GM18505 (cell line): ENCODE data around the gene DLX5.

Experiments used
- ATAC-seq: cut with Tn5 transposase; IDR thresholded peaks from one replicate; pipeline ENCODE4 v1.9.1; 2021; ENCODE audit not compliant: unreplicated experiment
- POLR2A ChIP-seq: IDR thresholded peaks from 4 replicates; pipeline ENCODE4 v1.6.1; 2011; ENCODE audit warnings: borderline replicate concordance; ENCODE audit not compliant: insufficient read depth, insufficient read length; ENCODE audit errors: extremely low read depth

The DLX5 gene

DNA sequence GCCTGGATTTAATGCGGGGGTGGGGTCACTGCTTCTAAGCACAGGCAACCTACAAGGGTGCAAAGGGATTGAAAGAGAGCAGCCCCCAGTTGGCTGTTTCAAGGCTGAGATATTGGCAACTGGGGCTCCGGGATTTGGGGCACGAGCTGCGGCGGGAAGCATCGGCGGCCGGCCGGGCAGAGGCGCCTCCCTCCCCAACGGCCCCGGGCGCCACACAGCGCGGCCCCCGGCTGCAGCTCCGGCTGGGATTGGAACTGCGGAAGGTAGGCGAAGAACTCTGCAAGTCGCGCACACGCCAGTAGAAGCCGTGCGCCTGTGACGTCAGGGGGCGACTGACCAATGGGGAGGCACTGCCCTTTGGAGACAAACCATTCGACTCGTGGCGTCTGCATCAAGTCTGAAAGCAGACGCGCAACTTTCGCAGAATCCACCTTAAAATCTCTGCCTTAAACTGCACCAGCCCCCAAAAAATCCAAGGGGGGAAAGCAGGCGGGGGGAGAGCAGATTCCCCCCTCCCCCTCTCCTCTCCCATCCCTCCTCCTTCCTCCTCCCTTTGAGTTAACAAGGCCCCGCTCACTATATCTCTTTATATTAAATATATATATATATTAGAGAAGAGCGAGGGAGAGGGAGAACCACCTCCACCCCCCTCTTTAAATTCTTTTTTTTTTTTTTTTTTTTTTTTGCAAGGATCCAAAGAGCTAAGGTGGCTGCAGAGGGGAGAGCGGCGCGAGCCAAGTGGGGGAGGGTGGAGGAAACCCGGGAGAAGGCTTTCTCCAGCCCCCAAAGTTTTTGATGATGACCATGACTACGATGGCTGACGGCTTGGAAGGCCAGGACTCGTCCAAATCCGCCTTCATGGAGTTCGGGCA, 19.2 kb downstream of the DLX5 start, which contains the start of gene DLX6:
Gene DLX6 (plus strand): TSS at position 371 of the 872 bp plus-strand sequence. CDS start 425 bp downstream, at position 796.
- no peak for ATAC-seq
- no peak for TF ChIP-seq POLR2A

GRCh38 chr7:97004247-97005182, 20.1 kb downstream of the DLX5 start:
- no peak for ATAC-seq
- TF ChIP-seq POLR2A = no peak

- no peak for TF ChIP-seq POLR2A
- no peak for ATAC-seq
Measured at GRCh38 chr7:97003262-97004246, 21.1 kb downstream of the DLX5 start.

DNA sequence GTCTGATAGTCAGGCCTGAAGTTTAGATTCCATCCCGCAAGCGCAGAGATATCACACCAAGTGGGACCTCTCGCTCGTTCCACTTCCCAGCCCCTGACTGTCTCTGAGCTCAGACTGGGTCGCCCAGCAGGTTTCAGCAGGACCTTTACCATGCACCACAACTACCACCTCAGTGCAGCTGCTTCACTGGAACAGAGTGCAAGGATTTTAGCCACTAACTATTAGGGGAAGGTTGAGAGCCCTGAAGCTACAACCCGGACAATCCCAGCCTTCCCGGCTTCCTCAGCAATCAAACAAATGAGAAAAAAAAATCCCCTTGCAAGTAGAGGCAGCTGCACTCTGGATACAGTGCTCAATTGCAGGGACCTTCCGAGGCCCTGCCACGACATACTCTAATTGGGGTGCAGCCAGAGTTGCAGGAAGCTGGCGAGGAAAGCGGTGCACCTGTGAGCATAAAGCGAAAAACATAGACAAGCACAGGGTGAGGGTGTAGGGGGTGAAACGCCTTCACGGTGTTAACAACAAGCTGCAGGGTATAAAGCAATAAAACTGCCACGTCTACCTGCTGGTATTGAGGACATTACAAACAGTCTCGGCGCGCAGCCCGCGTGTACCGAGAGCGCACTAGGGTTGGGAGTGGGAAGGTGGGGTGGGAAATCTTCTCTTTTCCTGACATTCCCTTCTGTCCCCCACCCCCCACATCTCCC, 21.9 kb downstream of the DLX5 start:
- ATAC-seq = no peak
- no peak for TF ChIP-seq POLR2A

DNA sequence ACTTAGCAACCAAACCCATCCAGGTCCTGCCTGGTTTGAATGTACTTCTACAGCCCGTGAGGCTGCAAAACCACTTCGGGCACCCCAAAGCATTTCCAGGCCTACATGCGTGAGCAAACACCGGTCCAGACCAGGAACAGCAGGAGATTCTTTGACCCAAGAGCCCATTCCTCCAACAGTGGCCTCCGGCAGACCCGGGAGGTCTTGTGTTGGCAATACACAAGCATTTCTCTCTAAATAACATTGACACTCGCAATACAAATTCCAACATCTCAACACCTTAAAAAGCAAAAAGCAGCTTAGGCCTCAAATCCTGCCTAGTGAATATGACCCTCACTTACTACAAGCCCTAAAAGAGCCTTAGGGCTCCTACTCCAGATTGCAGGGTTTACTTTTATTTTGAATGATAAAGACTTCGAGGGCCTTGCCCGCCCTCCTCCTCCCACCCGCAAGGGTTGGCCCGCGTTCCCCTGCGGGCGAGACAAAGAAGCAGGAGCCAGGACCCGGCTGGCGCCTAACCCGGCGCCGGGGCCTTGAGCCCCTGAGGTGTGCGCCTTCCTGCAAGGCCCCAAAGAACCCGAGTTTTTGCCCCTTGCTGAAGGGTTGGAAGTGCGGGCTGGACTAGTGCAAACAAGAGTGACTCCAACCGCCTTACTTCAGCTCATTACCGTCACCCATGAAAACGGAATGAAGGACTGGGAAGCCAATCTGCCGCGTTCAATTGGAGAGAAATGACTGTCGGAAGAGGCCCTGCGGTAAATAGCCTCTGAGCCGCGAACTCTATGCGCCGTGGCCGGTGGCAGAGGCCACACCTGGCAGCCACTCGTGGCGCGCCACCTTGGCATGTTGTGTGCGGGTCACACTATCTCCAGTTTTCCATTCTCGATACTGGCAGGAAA, 22.7 kb downstream of the DLX5 start:
- no peak for ATAC-seq
- TF ChIP-seq POLR2A = no peak

- TF ChIP-seq POLR2A = no peak
- ATAC-seq = no peak
Measured at GRCh38 chr7:97001221-97001620, 23.4 kb downstream of the DLX5 start.

DNA sequence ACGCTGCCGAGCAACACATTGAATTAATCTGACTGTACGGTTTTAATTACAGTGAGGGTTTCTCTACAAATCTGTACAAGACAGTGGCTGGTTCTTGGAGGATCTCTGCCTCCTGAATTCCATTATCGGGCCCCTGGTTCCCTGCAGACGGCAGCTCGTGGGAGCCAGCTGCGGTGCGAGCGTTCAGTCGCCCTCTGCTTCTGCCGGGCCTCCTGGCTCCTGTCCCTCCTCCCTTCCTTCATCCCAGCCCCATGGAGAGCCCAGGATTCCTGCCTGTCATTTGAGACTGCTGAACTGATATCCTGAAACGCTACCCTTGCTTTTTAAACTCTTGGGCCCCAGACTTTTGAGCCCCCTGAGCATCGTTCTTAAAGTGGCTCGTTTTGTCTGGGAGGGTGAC, 25.9 kb downstream of the DLX5 start:
- ATAC-seq = no peak
- TF ChIP-seq POLR2A = no peak

GRCh38 chr7:96998333-96998732, 26.3 kb downstream of the DLX5 start:
- no peak for TF ChIP-seq POLR2A
- no peak for ATAC-seq

DNA sequence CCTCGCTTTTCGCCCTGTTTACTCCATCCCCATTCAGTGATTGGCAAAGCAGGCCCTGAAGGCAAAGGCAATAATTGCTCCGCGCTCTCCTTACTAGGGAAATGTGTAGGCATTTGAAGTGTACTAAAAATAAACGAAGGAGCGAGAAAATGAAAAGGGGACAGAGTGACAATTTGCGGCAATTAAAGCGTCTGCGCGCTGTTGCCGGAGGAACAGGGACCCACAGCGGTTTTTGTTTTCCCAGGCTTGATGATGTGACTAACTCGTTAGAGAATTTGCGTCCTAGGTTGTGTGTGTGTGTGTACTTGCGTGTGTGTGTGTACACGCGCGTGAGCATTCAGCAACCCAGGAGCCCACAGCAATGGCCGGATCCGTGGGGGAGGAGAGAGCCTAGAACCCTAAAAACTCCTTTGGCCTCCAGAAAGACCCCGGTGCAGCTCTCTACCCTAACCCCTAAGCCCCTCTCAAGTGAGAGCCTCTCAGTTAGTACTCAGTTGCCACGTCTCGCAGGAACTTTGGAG, 27.1 kb downstream of the DLX5 start:
- TF ChIP-seq POLR2A = no peak
- ATAC-seq = no peak

DNA sequence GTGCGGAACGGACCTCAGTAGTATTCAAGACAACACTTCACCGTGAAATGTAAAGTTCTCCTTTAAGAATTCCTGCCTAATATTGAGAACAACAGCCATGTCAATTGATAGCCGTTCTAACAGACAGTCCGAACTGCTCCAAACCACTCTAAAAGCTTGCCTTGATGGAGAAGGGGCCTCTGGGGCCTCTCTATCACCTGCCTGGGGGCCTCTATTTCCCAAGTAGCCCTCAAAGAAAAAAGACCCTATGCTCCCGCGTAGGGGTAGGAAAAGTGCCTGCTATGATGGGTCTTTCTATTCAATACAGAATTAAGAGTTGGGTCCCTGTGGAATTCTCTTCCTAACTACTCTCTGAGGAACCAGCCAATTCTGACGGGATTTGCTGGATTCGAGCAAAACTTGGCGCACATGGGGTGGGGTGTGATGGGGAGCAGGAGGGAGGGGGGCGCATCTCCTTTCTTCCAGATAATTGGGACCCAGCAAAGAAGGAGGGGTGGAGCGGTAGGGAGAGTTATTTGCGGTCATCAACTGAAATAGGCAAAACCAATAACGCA, 27.6 kb downstream of the DLX5 start:
- ATAC-seq = no peak
- no peak for TF ChIP-seq POLR2A
